NCI-H1694 treated with DMSO at 0.1 percent for 48 hours (cell line): ENCODE results near the gene PDF.
"Not testable (repeated sequence)": the region's sequence is repeated elsewhere in the genome, so short reads cannot be mapped to it uniquely, and the experiment has no call there.

ENCODE experiments used
- DNase-seq: peaks from one replicate; lab custom pipeline; 2025; lab: John Stamatoyannopoulos, UW

PDF gene

GRCh38 chr16:69316595-69317034 is 13.8 kb downstream of the PDF start:
- no peak for DNase-seq

GRCh38 chr16:69315486-69316311 is 14.7 kb downstream of the PDF start:
- DNase-seq, result no peak

- DNase-seq, result no peak
Measured at GRCh38 chr16:69314534-69314933, 15.9 kb downstream of the PDF start.

- peak; percentile 3 for DNase-seq
Measured at GRCh38 chr16:69313469-69313868, 16.9 kb downstream of the PDF start.

- DNase-seq, result no peak
Measured at GRCh38 chr16:69311533-69312387, 18.6 kb downstream of the PDF start.

- DNase-seq, result peak; percentile 87
Measured at GRCh38 chr16:69310653-69311532, 19.5 kb downstream of the PDF start, which contains the start of gene VPS4A. VPS4A (plus strand) TSS chr16:69311350; CDS start chr16:69311512, 162 bp downstream.

- DNase-seq, result no peak
Measured at GRCh38 chr16:69309316-69309715, 21.1 kb downstream of the PDF start.

- no peak for DNase-seq
Measured at GRCh38 chr16:69307856-69308255, 22.5 kb downstream of the PDF start.

GRCh38 chr16:69307091-69307490 is 23.3 kb downstream of the PDF start:
- no peak for DNase-seq

GRCh38 chr16:69306031-69306430 is 24.4 kb downstream of the PDF start:
- DNase-seq, result peak; percentile 28

- no peak for DNase-seq
Measured at GRCh38 chr16:69302301-69302700, 28.1 kb downstream of the PDF start.

- no peak for DNase-seq
Measured at GRCh38 chr16:69301861-69302260, 28.5 kb downstream of the PDF start.

- DNase-seq, result no peak
Measured at GRCh38 chr16:69301187-69301586, 29.2 kb downstream of the PDF start.

GRCh38 chr16:69298261-69298660 is 32.1 kb downstream of the PDF start:
- no peak for DNase-seq

GRCh38 chr16:69296771-69297170 is 33.6 kb downstream of the PDF start:
- DNase-seq, result not testable (repeated sequence)

- DNase-seq, result no peak
Measured at GRCh38 chr16:69294051-69294450, 36.3 kb downstream of the PDF start.

GRCh38 chr16:69293401-69293800 is 37.0 kb downstream of the PDF start:
- DNase-seq, result no peak

- not testable (repeated sequence) for DNase-seq
Measured at GRCh38 chr16:69291657-69292056, 38.7 kb downstream of the PDF start.

- DNase-seq, result peak; percentile 7
Measured at GRCh38 chr16:69286941-69287713, 43.3 kb downstream of the PDF start.

GRCh38 chr16:69285240-69285639 is 45.1 kb downstream of the PDF start:
- no peak for DNase-seq

GRCh38 chr16:69283851-69284250 is 46.5 kb downstream of the PDF start:
- DNase-seq, result no peak
